GM23338 (cell line): Measurements from ENCODE around the gene PLA2G2E.

Source experiments
- CREB1 ChIP-seq: fragments of 250-450 bp; sonication (Bioruptor Pico); IDR thresholded peaks from 2 replicates; pipeline ENCODE4 v1.5.0; 2020; ENCODE audit warnings: low read depth, mild to moderate bottlenecking, moderate library complexity
- CTCF ChIP-seq, 2 experiments: fragments of 200-600 bp in 1 of 2; sonication (generic) in 1 of 2; conservative IDR thresholded peaks; 2 replicates each; pipeline versions ENCODE4 v1.5.1 to v1.6.1; 2016 to 2017; ENCODE audit warnings: antibody characterized with exemption in 2 of 2, low read depth in 2 of 2, mild to moderate bottlenecking in 2 of 2, moderate library complexity in 1 of 2
- EZH2 ChIP-seq: fragments of 200-600 bp; sonication (generic); IDR thresholded peaks from one replicate; pipeline ENCODE4 v1.8.0; 2017; ENCODE audit warnings: antibody characterized with exemption, mild to moderate bottlenecking, low read depth; ENCODE audit not compliant: unreplicated experiment
- EZH2phosphoT487 ChIP-seq: fragments of 200-600 bp; sonication (generic); IDR thresholded peaks from one replicate; pipeline ENCODE4 v1.8.1; 2018; ENCODE audit warnings: antibody characterized with exemption; ENCODE audit not compliant: unreplicated experiment
- JUNB ChIP-seq: IDR thresholded peaks from one replicate; pipeline ENCODE4 v1.6.1; 2016; ENCODE audit warnings: antibody characterized with exemption; ENCODE audit not compliant: unreplicated experiment
- NANOG ChIP-seq: IDR thresholded peaks from 2 replicates; pipeline ENCODE4 v1.6.1; 2016; ENCODE audit warnings: antibody characterized with exemption, borderline replicate concordance
- POLR2AphosphoS5 ChIP-seq: IDR thresholded peaks from 2 replicates; pipeline ENCODE4 v1.6.1; 2016; ENCODE audit warnings: antibody characterized with exemption, low read depth
- REST ChIP-seq: IDR thresholded peaks from one replicate; pipeline ENCODE4 v1.6.1; 2018; ENCODE audit warnings: antibody characterized with exemption; ENCODE audit not compliant: unreplicated experiment
- ZNF114 ChIP-seq: fragments of 250-450 bp; sonication (Bioruptor Pico); IDR thresholded peaks from 2 replicates; pipeline ENCODE4 v1.5.0; 2020; ENCODE audit warnings: mild to moderate bottlenecking, moderate library complexity
- ZNF331 ChIP-seq: fragments of 250-450 bp; sonication (Bioruptor Pico); IDR thresholded peaks from 2 replicates; pipeline ENCODE4 v1.5.0; 2020; ENCODE audit warnings: low read depth, mild to moderate bottlenecking, moderate library complexity
- ZNF462 ChIP-seq: fragments of 250-450 bp; sonication (Bioruptor Pico); IDR thresholded peaks from 2 replicates; pipeline ENCODE4 v1.5.0; 2020; ENCODE audit warnings: mild to moderate bottlenecking, moderate library complexity

DNA sequence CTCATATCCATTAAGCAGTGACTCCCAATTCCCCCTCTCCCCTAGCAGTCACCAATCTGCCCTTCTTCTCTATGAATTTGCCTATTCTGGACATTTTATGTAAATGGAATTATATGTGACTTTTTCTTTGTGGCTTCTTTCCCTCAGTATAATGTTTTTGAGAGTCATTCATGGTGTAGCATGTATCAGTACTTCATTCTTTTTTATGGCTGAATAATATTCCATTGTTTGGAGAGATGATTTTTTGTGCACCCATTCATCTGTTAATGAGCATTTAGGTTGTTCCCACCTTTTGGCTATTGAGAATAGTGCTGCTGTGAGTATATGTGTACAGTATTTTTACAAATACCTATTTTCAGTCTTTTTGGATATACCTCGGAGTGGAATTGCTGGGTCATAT lies 21.8 kb downstream of the PLA2G2E start:
- TF ChIP-seq CTCF (conservative IDR thresholded peaks at IDR 0.05; ENCODE audit: low read depth in 2 of 2): no peak
- no peak for TF ChIP-seq REST
- no peak for TF ChIP-seq POLR2AphosphoS5
- no peak for TF ChIP-seq JUNB
- TF ChIP-seq NANOG: no peak
- TF ChIP-seq EZH2: no peak
- TF ChIP-seq CREB1 (CRISPR knock-in tag): no peak
- TF ChIP-seq EZH2phosphoT487: no peak
- no peak for TF ChIP-seq ZNF114
- no peak for TF ChIP-seq ZNF331 (CRISPR knock-in tag)
- no peak for TF ChIP-seq ZNF462 (CRISPR knock-in tag)
